Left lobe of liver (tissue), 2 donors: ENCODE measurements around the gene AVP. TPM values are rescaled to one million over a fixed set of nuclear protein-coding genes. Genes with fewer than 3 reads are reported as not detected.
A peak's percentile ranks its signal among the peaks of the same experiment; 100 is the strongest.
"Not testable (repeated sequence)": the region's sequence is repeated elsewhere in the genome, so short reads cannot be mapped to it uniquely, and the experiment has no call there.

Source experiments
- ATAC-seq: fragments of 200-7000 bp; cut with Tn5 transposase; one replicate; pipeline ENCODE4 v1.9.1; 2020; ENCODE audit warnings: mild to moderate bottlenecking, moderate library complexity
- DNase-seq: peaks from one replicate; pipeline ENCODE4 v3.0.0-alpha.2; 2020; ENCODE audit warnings: low spot score
- total RNA-seq: library from RNA; stranded (reverse); gene quantifications from one replicate; pipeline ENCODE4 v1.2.1, GENCODE V29; 2021
- donor health status: DM: no; HTN: no; CAD: no; lungs with moderate emphysema.
- donor health status: DM: no; HTN: yes; CAD: no.

The AVP gene, protein sequence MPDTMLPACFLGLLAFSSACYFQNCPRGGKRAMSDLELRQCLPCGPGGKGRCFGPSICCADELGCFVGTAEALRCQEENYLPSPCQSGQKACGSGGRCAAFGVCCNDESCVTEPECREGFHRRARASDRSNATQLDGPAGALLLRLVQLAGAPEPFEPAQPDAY
- not detected for total RNA-seq

DNA sequence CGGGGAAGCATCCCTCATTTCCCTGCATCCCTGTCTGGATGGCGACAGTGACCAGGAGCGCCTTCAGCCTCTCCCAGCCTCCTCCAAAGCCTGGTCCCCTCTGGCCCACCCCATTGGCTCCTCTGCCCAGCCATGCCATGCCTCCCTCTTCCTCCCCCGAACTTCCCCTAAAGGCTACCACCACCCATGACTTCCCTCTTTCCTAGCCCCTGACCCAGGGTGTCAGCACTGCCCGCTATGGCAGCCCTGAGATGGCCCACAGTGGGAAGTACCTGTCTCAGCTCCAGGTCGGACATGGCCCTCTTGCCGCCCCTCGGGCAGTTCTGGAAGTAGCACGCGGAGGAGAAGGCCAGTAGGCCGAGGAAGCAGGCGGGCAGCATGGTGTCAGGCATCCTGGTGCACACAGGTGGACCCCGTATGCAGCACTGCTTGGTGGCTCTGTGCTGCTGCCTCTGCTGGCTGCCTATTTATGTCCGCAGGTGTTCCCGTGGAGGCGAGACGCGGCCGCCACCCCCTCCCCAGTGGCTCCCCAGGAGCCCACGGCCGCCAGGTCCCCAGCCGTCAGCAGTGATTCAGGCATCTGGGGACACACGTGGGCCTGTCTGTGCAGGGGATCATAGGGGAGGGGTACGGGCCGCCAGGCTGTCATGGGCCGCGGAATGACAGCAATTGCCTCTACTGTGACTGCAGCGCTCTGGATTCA, at the start of gene AVP:
AVP (minus strand) TSS at position 442 of the 703 bp plus-strand sequence; CDS start at position 392, 50 bp downstream.
- DNase-seq = no peak
- ATAC-seq = no peak

DNA sequence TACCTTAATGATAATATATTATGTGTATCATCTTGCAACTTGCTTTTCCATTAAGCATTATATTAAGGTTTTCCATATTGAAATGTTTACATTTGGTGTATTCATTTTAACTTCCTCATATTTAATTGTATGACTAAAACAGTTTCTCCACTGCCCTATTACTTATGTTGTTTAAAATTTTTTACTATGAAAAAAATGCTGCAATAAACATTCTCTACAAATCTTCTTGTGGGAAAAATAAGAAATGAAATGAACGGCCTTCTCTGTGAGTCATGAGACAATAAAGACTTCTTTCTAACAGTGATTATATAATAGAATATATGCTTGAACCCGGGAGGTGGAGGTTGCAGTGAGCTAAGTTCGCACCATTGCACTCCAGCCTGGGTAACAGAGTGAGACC, 49.6 kb upstream of the AVP start:
- ATAC-seq (no peak), DNase-seq (no peak)

DNA sequence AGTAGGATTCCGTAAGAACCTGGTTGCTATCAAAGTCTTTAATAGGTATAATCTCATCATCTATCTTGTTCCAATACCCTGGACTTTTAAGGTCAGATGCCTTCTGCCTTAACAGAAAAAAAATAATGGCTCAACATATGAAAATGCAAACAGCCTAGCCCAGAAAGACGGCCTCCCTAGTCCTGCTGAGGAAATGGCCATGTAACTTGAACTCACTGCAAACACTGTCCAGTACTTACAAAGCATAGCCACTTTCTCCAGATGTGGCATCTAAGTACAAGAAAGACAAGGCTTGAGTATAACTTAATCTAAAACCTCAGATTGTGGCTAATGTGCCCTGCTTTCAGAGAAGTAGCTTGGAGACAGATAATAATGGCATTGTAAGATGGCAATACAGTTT, 48.6 kb upstream of the AVP start:
- no peak for ATAC-seq
- no peak for DNase-seq

DNA sequence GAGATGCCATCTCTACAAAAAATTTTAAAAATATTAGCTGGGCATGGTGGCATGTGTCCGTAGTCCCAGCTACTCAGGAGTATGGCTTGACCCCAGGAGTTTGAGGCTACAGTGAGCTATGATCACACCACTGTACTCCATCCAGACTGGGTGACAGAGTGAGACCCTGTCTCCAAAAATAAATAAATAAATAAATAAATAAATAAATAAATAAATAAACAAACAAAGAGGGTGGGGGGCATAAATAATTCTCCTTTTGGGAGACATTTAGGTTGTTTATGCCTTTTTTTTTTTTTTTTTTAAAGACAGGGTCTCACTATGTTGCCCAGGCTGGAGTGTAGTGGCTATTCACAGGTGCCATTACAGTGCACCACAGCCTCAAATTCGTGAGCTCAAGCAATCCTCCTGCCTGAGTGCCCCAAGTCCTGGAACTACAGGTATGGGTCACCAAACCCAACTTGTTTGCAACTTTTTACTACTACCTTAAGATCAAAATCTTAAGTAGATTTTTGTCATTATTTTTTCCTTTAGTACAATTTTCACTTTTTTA, 45.6 kb upstream of the AVP start:
- ATAC-seq (no peak), DNase-seq (no peak)

DNA sequence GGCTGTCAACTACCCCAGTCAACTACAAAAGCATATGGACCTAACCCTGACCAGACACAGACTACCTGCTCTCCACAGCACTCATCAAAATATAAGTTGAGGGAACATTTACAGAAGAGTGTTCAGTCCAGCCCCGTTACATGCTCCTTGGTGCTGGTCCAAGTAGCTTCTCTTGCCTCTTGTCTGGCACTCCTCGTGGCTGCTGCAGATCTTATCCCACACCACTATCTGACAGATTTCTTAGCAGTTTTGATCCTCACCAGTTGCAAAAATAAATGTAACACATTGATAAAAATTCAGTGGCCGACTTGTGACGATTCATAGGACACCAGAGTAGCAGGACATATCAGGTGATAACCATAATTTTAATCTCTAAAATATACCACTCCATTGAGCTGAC, 44.6 kb upstream of the AVP start:
- DNase-seq (no peak), ATAC-seq (no peak)

DNA sequence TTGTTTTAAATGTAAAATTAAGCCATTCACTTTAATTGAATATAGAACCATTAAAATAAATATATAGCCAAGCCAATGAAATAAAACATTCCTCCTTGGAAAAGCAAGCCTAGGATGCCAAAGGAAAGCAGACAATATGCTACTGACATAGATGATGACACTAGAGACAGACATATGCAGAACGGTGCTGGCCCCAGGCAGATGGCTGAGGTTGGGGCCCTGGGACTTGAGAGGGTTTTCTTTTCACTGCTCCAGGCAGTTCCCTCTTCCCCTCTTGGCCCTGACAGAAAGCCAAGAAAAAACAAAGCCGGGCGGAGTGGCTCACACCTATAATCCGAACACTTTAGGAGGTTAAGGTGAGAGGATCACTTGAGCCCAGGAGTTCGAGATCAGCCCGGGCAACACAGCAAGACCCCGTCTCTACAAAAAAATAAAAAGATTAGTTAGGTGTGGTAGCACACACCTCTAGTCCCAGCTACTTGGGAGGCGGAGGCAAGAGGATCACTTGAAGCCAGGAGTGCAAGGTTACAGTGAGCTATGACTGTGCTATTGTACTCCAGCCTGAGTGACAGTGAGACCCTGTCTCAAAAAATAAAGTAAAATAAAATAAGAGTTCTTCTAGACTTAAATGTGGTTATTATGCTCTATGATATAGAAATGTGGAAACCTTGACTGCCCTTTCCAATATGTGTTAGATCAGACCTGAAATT, 43.9 kb upstream of the AVP start:
- DNase-seq = no peak
- ATAC-seq = no peak

DNA sequence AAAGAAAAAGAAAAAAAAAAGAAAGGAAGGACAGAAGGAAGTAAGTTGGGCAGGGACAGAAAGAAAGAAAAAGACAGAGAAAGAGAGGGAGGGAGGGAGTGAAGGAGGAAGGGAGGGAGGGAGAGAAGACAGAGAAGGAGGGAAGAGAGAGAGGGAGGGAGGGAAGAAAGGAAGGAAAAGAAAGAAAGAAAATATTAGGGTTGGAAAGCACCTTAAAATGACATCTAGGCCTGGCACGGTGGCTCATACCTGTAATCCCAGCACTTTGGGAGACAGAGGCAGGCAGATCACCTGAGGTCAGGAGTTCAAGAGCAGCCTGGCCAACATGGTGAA, 42.0 kb upstream of the AVP start:
- ATAC-seq (no peak), DNase-seq (no peak)

DNA sequence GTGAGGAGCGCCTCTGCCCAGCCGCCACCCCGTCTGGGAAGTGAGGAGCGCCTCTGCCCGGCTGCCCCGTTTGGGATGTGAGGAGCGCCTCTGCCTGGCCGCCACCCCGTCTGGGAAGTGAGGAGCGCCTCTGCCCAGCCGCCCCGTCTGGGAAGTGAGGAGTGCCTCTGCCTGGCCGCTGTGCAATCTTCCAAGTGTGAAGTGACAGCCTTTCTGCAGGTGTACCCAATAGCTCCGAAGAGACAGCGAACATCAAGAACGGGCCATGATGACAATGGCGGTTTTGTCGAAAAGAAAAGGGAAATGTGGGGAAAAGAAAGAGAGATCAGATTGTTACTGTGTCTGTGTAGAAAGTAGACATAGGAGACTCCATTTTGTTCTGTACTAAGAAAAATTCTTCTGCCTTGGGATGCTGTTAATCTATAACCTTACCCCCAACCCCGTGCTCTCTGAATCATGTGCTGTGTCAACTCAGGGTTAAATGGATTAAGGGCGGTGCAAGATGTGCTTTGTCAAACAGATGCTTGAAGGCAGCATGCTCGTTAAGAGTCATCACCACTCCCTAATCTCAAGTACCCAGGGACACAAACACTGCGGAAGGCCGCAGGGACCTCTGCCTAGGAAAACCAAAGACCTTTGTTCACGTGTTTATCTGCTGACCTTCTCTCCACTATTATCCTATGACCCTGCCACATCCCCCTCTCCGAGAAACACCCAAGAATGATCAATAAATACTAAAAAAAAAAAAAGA, 41.4 kb upstream of the AVP start:
- DNase-seq = not testable (repeated sequence)

DNA sequence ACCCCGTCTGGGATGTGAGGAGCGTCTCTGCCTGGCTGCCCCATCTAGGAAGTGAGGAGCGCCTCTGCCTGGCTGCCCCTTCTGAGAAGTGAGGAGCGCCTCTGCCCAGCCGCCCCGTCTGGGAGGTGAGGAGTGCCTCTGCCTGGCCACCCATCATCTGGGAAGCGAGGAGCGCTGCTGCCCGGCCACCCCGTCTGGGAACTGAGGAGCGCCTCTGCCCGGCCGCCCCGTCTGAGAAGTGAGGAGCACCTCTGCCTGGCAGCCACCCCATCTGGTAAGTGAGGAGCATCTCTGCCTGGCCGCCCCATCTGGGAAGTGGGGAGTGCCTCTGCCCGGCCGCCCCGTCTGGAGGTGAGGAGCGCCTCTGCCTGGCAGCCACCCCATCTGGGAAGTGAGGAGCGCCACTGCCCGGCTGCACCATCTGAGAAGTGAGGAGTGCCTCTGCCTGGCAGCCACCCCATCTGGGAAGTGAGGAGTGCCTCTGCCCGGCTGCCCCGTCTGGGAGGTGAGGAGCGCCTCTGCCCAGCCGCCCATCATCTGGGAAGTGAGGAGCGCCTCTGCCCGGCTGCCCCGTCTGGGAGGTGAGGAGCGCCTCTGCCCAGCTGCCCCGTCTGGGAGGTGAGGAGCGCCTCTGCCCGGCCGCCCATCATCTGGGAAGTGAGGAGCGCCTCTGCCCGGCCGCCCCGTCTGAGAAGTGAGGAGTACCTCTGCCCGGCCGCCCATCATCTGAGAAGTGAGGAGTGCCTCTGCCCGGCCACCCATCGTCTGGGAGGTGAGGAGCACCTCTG, 40.4 kb upstream of the AVP start:
- DNase-seq, ATAC-seq: not testable (repeated sequence)

More for the DNA sequence above, 41.4 kb upstream of the AVP start:
- ATAC-seq = not testable (repeated sequence)

DNA sequence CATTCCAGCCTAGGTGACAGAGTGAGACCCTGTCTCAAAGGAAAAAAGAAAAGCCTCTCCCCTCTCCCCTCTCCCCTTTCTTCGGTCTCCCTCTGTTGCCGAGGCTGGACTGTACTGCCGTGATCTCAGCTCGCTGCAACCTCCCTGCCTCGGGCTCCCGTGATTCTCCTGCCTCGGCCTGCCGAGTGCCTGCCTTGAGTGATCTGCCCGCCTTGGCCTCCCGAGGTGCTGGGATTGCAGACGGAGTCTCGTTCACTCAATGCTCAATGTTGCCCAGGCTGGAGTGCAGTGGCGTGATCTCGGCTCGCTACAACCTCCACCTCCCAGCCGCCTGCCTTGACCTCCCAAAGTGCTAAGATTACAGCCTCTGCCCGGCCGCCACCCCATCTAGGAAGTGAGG, 39.6 kb upstream of the AVP start:
- DNase-seq, ATAC-seq: not testable (repeated sequence)

DNA sequence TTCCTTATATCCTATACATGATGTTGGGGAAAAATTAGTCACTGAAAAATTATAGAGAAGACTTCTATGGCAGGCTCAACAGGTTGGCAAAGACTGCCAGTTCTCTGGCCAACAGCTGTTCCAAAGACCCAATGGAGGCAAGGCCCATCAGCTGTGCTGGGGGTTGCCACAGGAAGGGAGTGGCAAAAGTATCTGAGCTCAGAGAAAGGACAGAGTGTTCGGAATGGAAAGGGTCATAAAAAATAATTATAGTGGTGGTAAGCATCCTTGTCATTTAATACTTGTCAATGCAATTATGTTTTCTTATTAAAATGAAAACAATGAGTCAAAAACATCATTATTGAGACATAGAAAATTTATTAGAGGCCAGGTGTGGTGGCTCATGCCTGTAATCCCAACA, 39.0 kb upstream of the AVP start:
- DNase-seq (no peak), ATAC-seq (no peak)

DNA sequence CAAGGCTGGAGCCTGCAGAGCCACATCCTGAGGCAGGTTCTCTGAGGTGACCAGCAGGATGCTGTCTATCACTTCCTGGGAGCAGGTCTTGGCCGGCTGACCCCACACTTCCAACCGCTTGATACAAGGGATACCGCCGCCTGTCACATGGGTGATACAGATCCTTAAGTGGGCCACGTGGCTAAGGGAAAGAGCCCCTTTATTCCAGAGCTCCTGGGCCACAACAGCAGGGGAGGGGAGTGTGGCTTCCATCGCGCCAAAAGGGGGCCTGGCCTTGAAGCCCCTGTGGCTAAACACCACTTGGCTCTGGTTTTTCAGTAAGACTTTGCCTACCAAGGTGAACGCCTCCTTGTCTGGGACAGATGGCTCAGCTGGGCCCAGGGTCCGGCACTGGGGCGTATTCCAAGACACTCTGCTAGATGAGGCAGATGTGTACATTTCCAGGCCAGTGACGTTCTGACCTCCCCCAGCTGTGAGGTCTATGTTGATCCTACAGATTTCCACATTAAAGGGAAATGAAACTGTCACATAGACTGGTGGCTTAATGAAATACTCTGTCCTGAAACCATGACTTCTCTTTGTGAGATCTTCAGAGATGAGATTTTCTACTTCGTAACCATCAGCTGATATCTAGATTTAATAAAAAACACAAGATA, 37.6 kb upstream of the AVP start:
- ATAC-seq = no peak

DNA sequence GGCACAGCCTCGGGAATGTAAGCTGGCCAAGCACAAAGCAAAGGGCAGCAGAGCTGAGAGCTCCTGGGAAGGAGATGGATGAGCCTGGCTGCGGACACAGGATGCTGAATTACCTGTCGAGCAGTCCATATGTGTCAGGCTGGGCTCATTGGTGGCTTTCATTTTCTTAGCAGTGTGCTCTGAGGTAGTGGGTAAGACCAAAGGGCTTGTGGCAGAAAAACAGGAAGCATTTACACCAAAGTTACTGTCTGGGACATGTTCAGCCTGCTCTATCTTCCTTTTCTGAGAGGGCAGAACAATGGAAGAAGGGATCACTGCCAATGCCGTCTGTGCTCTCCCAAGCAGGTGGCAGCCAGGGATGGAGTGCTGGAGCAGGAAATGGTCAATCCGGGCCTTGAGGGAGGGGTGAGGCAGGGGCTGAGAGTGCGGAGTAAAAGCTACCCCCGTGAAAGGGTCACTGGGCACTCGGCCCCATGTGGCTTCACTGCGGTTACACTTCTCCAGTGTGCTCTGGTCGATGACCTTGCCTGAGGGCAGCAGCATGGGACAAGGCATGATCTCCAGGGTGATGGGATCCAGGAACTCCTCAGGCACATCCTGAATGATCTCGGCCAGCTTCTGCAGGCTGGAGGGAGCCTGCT, 36.9 kb upstream of the AVP start:
- no peak for DNase-seq
- ATAC-seq = no peak

More for the DNA sequence above, 37.6 kb upstream of the AVP start:
- no peak for DNase-seq

DNA sequence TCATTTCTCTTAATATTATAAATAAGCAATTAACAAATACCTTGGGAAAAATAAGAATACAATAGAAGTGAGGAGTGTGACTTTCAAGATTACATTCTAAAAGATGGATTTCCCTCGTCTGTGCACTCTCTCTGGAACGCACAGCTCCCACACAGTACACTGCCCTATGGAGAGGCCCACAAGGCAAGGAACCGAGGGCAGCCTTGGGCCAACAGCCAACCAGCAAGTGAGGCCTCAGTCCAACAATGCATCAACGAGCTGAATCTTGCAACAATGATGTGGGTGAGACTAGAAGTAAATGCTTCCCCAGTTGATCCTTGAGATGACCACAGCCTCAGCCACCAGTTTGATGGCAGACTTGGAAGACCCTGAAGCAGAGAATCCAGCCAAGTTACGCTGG, 34.5 kb upstream of the AVP start:
- no peak for DNase-seq
- no peak for ATAC-seq

DNA sequence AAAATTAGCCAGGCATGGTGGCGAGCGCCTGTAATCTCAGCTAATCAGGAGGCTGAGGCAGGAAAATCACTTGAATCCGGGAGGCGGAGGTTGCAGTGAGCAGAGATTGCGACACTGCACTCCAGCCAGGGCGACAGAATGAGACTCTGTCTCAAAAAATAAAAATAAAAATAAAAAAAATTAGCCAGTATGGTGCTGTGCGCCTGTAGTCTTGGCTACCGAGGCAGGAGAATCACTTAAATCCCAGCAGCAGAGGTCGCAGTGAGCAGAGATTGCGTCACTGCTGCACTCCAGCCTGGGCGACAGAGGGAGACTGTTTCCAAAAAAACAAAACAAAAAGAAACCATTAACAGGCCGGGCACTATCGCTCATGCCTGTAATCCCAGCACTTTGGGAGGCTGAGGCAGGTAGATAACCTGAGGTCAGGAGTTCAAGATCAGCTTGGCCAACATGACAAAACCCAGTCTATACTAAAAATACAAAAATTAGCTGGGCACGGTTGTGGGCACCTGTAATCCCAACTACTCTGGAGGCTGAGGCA, 33.4 kb upstream of the AVP start:
- ATAC-seq = peak; percentile 89
- DNase-seq = peak; percentile 72

DNA sequence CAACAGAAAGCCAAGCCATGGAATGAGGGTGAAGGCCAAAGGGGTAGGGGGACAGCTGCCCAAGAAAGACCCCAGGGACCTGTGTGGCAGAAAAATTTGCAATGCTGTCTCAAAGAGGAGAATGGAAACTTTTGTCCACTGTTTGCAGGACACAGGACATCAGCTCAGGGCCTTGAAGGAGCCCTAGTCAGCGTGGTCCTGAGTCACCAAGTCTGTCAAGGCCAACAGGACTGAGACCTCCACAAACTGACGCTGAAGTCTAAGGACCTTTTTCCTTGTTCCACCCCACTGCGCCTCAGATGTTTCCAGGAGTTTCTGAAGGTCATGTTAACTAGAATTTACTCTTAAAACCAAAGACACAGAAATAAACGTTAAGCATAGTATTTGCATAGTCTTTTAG, 31.8 kb upstream of the AVP start:
- no peak for ATAC-seq
- no peak for DNase-seq

DNA sequence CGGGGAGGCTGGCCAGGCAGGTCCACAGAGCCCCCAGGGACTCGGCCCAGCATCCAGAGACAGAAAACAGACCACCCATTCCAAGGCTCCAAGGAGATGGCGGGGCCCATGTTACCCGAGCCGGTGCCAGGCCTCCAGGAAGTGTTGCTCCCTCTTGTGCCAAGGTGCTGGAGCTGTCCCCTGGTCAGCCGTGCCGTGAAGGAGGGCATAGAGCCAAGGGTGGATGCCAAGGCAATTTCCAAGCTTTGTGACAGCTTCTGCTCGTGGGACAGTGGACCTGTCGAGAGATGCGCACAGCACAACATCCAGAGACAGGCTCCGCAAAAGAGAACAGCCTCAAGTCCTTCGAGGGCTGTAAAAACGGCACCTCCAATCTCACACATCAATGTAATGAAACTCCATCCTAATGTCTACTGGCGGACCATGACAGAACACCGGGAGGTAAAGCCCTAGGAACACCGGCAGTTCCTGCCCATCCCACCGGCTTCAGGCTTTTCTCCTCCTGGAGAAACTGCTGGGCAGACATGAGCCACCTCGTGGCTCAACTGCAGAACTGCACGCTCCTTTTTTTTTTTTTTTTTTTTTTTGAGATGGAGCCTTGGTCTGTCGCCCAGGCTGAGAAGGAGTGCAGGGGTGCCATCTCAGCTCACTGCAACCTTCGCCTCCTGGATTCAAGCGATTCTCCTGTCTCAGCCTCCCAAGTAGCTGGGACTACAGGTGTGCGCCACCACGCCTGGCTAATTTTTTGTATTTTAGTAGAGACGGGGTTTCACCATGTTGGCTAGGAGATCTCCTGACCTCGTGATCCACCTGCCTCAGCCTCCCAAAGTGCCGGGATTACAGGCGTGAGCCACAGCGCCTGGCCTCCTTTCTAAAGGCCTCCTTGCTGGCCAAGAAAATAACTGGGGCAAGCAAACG, 30.9 kb upstream of the AVP start:
- ATAC-seq (peak; percentile 71), DNase-seq (no peak)

DNA sequence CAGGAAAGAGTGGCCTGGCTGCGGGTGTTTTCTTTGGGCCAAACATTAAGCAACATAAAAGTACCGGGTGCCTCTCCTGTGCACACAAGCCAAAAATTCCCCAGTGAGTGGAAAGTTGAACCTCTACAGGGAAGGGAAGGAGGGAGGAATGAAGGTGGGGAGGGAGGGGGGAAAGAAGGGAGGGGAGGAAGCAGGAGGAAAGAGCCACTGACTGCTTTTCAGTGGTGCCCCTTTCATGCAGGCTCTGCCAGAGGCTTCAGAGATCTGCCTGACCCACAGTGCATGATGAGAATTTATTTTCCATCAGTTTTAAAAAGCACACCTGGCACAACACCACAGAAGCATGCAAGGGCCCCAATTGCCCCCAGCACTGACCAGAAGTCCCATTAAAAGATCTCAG, 27.5 kb upstream of the AVP start:
- DNase-seq (no peak), ATAC-seq (no peak)
